Right kidney (tissue), 1 donor: ENCODE results near the gene ADGRL3.
"Not testable (repeated sequence)": the region's sequence is repeated elsewhere in the genome, so short reads cannot be mapped to it uniquely, and the experiment has no call there.

Source experiments
- DNase-seq: peaks from one replicate; pipeline ENCODE4 v3.0.0-alpha.2; 2016

ADGRL3 gene

DNA sequence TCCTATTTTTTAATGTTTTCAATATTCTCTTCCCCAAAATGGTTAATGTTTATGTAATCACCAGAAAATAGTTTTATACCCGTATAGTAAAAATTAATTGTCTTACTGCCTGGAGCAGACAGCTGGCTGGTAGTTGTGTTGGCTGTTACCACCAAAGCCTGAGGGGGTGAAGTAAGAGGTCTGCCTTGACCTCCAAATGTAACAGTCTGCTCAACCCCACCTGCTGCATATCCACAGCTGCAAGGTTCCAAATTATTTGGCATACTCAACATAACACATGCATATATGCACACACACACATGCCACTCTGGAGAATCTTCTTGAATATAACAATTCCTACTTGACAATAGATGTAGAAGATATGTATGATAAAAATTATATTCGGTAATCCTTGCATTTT lies 624.3 kb downstream of the ADGRL3 start:
- no peak for DNase-seq

GRCh38 chr4:61827907-61828391 lies 627.8 kb downstream of the ADGRL3 start:
- DNase-seq = peak; percentile 7

DNA sequence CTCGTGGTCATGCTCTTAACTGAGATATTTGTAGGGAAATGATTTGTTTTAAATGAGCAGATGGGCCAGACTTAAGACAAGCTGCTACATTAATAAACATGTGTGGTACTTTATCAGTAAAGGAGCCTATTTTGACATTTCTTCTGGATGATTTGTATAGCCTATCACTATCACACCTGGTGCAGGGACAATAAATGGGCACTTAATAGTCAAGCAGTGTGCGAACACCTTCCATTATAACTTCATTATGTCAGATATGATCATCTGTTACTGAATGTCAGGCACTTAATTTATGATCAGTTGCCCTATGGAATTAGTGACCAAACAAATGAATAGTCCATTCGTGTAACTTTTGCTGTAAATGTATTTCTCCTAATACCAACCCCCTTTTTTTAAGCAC lies 628.8 kb downstream of the ADGRL3 start:
- DNase-seq = no peak

DNA sequence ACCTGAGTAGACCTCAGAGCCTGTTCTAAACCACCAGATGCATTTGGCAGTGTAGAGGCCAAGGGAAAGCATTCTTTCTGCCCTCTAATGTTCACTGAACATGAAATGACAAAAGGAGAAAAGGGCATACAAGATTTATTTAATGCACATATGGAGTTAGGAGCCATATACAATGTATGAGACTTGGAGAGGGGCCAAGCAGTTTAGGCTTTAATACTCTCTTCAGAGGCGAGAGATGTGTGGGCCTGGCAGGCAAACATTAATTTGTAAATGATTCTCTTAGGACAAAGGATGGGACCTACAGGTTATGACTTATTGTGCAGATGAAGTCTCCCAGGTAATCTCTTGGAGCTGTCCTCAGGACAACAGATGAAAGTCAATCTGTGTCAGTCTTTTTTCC lies 631.9 kb downstream of the ADGRL3 start:
- DNase-seq = no peak

GRCh38 chr4:61837395-61837794 lies 637.3 kb downstream of the ADGRL3 start:
- DNase-seq = no peak

GRCh38 chr4:61838072-61838471 lies 637.9 kb downstream of the ADGRL3 start:
- no peak for DNase-seq

- no peak for DNase-seq
Measured at GRCh38 chr4:61841714-61842113, 641.6 kb downstream of the ADGRL3 start.

DNA sequence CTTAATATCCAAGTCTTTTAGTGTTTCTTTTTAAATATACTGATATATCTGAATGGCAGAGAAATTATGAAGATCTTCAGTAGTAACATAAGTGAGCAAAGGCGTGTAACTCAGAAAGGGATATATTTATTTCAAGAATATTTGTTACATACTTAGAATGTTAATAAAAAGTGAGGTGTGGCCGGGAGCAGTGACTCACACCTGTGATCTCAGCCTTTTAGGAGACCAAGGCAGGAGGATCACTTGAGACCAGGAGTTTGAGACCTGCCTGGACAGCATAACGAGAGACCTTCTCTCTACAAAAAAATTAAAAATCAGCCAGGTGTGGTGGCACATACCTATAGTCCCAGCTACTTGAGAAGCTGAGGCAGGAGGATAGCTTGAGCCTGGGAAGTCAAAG lies 651.0 kb downstream of the ADGRL3 start:
- no peak for DNase-seq

DNA sequence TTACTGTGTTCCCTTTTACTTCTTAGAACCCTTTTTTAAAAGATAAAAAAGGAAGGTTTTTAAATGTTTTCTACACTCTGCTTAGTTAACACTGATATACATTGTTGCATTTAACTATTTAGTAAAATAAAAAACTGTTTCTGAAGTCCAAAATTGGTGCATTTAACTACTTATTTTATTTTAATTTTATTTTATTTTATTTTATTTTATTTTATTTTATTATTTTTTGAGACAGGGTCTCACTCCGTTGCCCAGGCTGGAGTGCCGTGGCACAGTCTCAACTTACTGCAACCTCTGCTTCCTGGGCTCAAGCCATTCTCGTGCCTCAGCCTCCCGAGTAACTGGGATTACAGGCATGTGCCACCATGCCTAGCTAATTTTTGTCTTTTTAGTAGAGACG lies 652.0 kb downstream of the ADGRL3 start:
- not testable (repeated sequence) for DNase-seq

GRCh38 chr4:61853041-61853440 lies 652.9 kb downstream of the ADGRL3 start:
- no peak for DNase-seq

DNA sequence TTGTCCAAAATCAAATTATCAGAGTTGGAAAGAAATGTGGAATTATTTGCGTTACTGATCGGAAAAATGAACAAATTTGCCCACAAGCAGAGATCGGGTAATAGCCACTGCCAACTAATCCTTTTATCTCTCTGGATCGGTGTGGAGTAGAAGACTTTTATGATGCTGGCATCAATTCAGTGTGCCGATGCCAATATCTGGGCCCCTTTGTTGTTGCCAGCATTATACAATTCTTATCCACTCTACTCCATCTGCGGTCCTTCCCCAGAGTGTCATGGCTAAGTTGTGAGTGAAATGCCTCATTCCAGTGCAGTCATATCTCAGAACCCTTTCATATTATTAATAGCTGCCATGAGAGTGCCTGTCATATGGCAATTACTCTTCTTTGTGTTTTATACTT lies 660.2 kb downstream of the ADGRL3 start:
- DNase-seq = no peak

DNA sequence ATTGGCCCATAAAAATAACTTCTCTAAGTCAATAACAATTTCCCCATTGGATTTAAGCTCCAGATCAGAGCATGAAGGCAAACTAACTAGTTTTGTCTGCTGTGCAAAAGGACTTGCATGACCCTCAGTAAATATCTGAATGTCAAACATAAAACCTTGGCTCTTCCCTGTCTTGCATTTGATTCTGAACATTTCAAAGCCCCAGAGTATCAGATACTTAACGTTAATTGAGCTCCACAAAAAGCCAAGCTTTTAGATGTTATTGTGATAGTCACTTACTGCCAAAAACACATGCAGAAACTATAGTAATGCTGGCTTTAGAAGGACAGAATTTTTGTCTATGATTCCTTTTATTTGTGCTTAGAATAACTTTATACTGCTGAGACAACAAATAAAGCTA lies 664.2 kb downstream of the ADGRL3 start:
- no peak for DNase-seq

- DNase-seq = no peak
Measured at GRCh38 chr4:61866378-61867030, 666.4 kb downstream of the ADGRL3 start.

- DNase-seq = no peak
Measured at GRCh38 chr4:61872983-61873382, 672.9 kb downstream of the ADGRL3 start.

GRCh38 chr4:61877266-61877665 lies 677.1 kb downstream of the ADGRL3 start:
- no peak for DNase-seq

- DNase-seq = no peak
Measured at GRCh38 chr4:61877893-61878292, 677.8 kb downstream of the ADGRL3 start.

GRCh38 chr4:61882381-61882780 lies 682.3 kb downstream of the ADGRL3 start:
- DNase-seq = no peak

DNA sequence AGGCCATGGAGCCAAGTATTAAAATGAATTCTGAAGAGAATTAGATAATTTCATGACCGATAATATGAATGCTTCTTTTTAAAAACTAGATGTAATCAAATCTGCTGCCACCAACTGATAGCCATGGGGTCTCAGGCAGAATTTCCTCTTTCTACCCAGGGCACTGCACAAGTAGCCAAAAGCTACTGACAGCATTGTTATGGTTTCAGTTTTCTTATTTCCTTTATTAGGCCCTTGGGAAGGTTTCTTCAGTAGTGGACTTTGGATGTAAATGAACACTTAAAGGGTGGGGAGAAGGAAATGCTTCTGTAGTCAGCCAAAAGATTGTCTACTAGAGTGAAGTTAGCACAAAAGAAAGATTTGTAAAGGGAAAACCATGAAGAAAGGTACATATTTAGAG lies 686.0 kb downstream of the ADGRL3 start:
- no peak for DNase-seq

DNA sequence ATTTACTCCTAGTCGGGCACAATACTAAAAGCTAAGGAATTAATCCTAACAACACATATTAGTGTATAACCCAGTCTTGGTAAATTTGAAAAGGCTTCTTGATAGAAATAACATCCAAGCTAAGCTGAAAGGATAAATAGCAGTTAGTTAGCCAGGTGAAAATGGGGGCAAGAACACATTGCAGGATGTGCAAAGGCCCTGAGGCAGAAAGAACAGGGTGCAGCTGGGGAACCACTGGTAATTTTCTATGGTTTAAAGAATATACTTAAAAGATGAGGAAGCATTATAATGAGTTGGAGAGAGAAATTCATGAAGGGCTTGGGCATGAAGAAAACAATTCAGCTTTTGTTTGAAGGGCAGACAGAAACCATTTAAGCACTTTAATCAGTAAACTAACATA lies 689.0 kb downstream of the ADGRL3 start:
- no peak for DNase-seq

GRCh38 chr4:61890321-61890720 lies 690.2 kb downstream of the ADGRL3 start:
- DNase-seq = no peak

DNA sequence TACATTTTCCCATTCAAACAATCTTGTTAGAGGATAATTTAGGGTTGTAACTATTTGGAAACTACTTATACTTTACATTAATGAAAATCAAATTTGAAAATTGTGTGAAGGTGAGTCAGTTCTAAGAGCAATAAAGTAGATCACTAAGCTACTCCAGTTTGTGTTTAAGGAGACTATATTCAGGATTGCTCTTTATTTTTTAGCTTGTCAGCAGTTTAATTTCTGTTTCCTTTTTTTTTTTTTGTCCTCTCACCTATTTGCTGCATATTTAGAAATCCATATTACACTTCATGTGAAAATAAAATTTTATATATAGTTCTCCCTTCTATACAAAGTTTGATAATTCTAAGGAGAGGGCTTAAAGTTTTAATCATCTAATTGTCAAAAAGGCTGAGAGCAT lies 691.8 kb downstream of the ADGRL3 start:
- no peak for DNase-seq

- no peak for DNase-seq
Measured at GRCh38 chr4:61896634-61897033, 696.5 kb downstream of the ADGRL3 start.

DNA sequence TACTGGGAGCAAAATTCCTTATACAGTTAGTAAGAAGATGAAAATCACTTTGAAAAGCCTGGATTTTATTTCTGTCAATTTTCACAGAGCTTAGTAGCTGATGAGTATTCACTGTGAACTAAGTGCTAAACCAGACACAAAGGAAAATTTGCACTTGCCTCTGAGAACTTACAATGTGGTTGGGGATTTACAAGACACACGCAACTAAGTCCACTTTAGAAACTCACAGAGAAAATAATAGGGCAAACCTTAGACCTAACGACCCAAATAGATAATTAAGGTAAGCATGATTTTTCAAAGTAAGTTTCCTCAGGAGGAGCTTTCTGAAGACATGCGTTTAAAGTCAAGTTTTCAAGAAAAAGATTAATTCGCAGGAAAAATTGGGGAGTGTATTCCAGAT lies 708.9 kb downstream of the ADGRL3 start:
- DNase-seq = no peak

- no peak for DNase-seq
Measured at GRCh38 chr4:61911313-61911756, 711.2 kb downstream of the ADGRL3 start.

DNA sequence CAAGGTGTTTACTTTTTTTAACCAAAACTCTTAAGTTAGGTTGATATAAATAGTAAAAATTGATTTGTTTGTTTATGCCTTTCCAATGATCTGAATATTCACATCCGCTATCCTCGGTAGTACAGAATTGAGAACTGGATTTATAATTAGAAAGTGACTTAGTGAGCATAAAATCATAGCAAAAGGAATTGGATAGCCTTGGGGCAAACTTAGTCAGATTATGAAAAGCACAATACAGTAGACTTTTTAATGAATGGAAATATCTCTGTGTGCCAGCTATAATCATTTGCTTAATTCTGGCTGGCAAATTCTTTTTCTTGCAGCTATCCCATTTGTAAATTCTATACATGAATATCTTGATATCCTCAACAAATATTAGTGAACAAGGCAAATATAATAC lies 713.5 kb downstream of the ADGRL3 start:
- DNase-seq = no peak
